ENCODE results near the gene NME9. TPM values are rescaled to one million over a fixed set of nuclear protein-coding genes. Genes with fewer than 3 reads are reported as not detected.

The NME9 gene
- total and polyA plus RNA-seq, 2 donors (not counting 3 experiments of a cell fraction or from before 2014, with no cell fraction given): 0.08 TPM; not detected in 1

DNA sequence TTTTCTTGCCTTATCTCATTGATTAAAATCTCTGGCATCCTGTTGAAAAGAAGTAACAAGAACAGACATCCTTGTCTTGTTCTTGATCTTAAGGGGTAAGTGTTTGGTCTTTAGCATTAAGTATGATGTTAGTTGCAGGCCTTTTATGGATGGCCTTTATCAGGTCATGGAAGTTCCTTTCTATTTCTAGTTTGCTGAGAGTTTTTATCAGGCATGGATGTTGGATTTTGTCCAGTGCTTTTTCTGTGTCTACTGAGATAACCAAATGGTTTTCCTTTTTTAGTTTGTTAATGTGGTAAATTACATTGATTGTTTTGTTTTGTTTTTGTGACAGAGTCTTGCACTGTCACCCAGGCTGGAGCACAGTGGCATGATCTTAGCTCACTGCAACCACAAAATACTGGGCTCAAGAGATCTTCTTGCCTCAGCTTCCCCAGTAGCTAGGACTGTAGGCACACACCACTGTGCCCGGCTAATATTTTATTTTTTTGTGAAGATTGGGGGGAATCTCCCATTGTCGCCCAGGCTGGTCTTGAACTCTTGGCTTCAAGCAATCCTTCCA is 45.0 kb upstream of the NME9 start:
- FAIRE-seq (no peak), DNase-seq (ENCODE audit: low read depth, low spot score) (no peak)
- ChIA-PET CTCF (no interaction called here), POLR2A (no interaction called here)
- BruUV-seq (replicated peaks): no TSS peak
- H3K4me1 ChIP-seq (ENCODE audit: control insufficient read depth, extremely low read depth, insufficient read depth, low read length): no peaks in the 10 kb centered on the region
- H3K27ac ChIP-seq (ENCODE audit: insufficient read depth, low read depth, low read length): no peak overlapping the region
- no peak overlapping the region for H3K9ac ChIP-seq (replicated peaks; ENCODE audit: extremely low read depth, insufficient read depth, low read length)
- H3K4me3 ChIP-seq (replicated peaks in 1 of 3; ENCODE audit: insufficient read depth in 1 of 3, low read depth in 1 of 3, low read length in 3 of 3): no peak overlapping the region
- H2AFZ ChIP-seq (ENCODE audit: low read depth, low read length): no peak overlapping the region
- H4K20me1 ChIP-seq (replicated peaks; ENCODE audit: control insufficient read depth, extremely low read depth, insufficient read depth, low read length): no peaks in the 10 kb centered on the region
- no peak for TF ChIP-seq MYC (IDR thresholded peaks at IDR 0.05; ENCODE audit: low read depth, low read length)
- TF ChIP-seq POLR2AphosphoS5 (IDR thresholded peaks at IDR 0.05; ENCODE audit: insufficient read depth, low read depth, low read length): no peak
- TF ChIP-seq GATA2 (IDR thresholded peaks at IDR 0.05; ENCODE audit: insufficient read depth, insufficient read length, low read depth, low read length): no peak
- no peak for TF ChIP-seq FOS (IDR thresholded peaks at IDR 0.05; ENCODE audit: borderline replicate concordance, insufficient read depth, low read length)
- TF ChIP-seq, protein P1, sequence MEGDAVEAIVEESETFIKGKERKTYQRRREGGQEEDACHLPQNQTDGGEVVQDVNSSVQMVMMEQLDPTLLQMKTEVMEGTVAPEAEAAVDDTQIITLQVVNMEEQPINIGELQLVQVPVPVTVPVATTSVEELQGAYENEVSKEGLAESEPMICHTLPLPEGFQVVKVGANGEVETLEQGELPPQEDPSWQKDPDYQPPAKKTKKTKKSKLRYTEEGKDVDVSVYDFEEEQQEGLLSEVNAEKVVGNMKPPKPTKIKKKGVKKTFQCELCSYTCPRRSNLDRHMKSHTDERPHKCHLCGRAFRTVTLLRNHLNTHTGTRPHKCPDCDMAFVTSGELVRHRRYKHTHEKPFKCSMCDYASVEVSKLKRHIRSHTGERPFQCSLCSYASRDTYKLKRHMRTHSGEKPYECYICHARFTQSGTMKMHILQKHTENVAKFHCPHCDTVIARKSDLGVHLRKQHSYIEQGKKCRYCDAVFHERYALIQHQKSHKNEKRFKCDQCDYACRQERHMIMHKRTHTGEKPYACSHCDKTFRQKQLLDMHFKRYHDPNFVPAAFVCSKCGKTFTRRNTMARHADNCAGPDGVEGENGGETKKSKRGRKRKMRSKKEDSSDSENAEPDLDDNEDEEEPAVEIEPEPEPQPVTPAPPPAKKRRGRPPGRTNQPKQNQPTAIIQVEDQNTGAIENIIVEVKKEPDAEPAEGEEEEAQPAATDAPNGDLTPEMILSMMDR (IDR thresholded peaks at IDR 0.05; ENCODE audit: extremely low read depth in 1 of 2, insufficient read depth in 1 of 2, low read depth in 1 of 2, low read length in 2 of 2): no peak
- no peak for TF ChIP-seq POLR2A (IDR thresholded peaks at IDR 0.05; ENCODE audit: low read depth, low read length)
- TF ChIP-seq, protein P2, sequence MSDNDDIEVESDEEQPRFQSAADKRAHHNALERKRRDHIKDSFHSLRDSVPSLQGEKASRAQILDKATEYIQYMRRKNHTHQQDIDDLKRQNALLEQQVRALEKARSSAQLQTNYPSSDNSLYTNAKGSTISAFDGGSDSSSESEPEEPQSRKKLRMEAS (IDR thresholded peaks at IDR 0.05; ENCODE audit: insufficient read depth, insufficient read length): no peak
- TF ChIP-seq JUN (IDR thresholded peaks at IDR 0.05; ENCODE audit: borderline replicate concordance, insufficient read depth, insufficient read length, low read depth): no peak
- no peak for TF ChIP-seq EZH2 (IDR thresholded peaks at IDR 0.05; ENCODE audit: borderline replicate concordance, low read depth, low read length, severe bottlenecking)
- H3K9me1 ChIP-seq (replicated peaks; ENCODE audit: control insufficient read depth, extremely low read depth, insufficient read depth, low read length): no peaks in the 10 kb centered on the region
- no peaks in the 10 kb centered on the region for H3K9me3 ChIP-seq (replicated peaks; ENCODE audit: control insufficient read depth, insufficient read depth, low read length)
- intact Hi-C loops (cut with micrococcal nuclease) (no loop called here), dilution Hi-C loops (cut with MboI; ENCODE audit: extremely low pct_ligation_motif_present, low sequenced_read_pairs) (no loop called here)
- no peaks in the 10 kb centered on the region for H3K27me3 ChIP-seq (ENCODE audit: control insufficient read depth in 2 of 2, insufficient read depth in 2 of 2, low read length in 2 of 2)
- H3K4me2 ChIP-seq (ENCODE audit: insufficient read depth, low read length): no peak overlapping the region
- H3K36me3 ChIP-seq (ENCODE audit: control insufficient read depth in 2 of 2, extremely low read depth in 1 of 2, insufficient read depth in 2 of 2, low read length in 2 of 2): no peaks in the 10 kb centered on the region
- no peaks in the 10 kb centered on the region for H3K79me2 ChIP-seq (ENCODE audit: control insufficient read depth, insufficient read depth, low read length)

Data from endothelial cell of umbilical vein (primary cell).